CD4-positive, alpha-beta T cell treated with Interleukin-15 for 1 hour (primary cell): ENCODE measurements around the gene TTC27.
"Not testable (repeated sequence)": the region's sequence is repeated elsewhere in the genome, so short reads cannot be mapped to it uniquely, and the experiment has no call there.

Experiments used
- DNase-seq: peaks from one replicate; pipeline ENCODE4 v3.0.0-alpha.2; 2020

Gene TTC27

DNA sequence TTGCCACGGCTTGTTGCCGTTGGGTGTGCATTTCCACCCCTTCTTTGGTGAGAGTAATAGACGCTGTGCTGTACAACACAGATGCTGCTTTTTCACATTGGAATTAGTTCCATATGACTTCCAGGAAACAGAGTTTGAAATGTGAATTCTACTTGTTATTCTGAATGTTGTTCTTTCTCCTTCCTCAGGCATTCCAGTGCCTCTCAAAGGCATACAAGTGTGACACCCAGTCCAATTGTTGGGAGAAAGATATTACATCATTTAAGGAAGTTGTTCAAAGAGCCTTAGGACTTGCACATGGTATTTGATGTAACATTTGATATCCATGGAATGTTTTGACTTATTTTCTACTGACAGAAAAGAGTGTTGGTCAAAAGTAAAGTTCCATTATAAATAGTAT lies 184.5 kb downstream of the TTC27 start:
- no peak for DNase-seq

DNA sequence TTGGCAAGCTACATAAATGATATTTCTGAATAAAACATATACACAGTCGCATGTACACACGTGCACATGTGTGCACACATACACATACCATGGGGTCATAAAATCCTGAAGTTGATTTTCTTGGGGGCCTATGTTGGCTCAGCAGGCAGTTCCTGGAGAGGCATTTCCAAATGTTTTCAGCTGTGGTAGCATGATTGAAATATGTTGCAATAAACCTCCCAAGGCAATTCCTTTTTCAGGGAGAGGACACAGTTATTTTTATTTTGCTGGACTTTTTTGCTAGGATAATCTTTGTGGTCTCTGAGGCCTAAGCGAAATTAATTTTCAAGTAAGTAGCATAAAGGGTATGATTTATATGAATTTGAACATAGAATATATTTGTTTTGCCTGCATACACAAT lies 192.2 kb downstream of the TTC27 start:
- DNase-seq, result no peak

DNA sequence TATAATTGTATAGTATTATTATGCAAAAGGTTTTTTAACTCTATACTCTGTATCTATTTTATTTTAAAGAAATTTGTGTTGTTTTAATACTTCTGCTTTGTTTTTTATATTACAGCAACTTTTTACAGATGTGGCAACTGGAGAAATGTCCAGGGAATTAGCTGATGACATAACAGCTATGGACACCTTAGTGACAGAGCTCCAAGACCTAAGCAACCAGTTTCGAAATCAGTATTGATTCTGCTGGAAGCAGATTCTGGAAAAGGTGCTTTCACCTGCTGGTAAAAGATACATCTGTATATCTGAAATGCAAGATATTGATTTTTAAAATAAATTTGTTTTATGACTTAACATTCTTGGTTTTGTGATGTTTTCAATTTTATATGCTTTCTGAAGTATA lies 192.9 kb downstream of the TTC27 start:
- no peak for DNase-seq

DNA sequence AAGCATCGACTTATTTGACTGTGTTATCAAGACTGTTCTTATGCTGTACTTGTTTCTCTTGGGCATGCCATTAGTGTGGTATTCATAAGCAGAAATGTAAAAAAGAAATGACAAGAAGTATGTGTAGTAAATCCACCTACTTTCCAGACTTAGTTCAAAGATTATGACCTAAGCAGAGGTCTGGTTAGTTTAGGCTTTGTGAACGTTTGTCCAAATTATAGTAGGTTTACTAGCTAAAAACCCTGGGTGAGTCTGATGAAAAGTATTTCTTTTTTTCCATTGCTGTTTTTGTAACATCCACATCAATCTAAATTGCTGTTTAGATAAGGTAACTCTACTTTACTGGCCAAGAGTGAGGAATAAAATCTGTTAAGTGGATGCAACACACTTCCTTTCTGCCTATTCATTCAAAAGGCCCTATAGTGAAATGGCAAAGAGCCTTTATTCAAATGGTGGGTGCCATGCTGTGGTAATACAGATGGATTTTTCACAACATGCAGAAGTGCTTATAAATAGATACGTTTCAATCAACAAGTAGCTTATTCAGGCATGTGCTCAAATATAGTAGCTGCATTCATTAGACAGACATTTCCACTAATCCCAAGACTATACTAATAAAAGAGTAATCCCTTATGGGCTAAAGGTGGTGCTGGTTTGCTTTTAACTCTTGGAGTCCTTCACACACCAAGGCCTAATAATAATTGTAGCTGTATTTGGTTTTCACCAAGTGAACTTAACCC lies 196.4 kb downstream of the TTC27 start:
- DNase-seq, result no peak

DNA sequence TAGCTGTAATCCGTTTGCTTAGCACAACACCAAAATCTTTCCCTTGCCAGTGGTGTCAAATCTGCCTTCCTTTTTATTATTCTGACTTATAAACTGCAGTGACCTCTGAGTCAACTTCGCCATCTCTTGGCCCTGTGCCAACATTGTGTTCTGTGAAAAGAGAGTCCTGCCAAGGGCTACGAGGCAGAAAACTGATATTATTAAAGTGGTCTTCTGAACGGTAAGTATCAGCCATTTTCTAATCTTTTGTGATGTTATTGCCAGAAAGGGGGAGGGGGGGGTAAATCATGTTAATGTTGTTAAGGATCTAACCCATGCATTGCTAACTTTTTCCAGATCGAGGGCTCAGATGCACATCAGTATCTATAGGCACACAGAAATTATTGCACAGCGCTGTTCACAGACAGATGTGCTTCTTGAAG lies 197.5 kb downstream of the TTC27 start:
- no peak for DNase-seq

DNA sequence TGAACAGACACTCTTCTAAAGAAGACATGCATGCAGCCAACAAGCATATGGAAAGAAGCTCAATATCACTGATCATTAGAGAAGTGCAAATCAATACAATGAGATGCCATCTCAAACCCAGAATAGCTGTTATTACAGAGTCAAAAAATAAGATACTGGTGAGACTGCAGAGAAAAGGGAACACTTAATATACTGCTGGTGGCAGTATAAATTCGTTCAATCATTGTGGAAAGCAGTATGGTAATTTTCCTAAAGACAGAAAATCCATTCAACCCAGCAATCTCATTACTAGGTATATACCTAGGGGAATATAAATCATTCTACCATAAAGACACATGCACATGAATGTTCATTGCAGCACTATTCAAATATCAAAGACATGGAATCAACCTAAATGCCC lies 202.3 kb downstream of the TTC27 start:
- DNase-seq, result no peak

DNA sequence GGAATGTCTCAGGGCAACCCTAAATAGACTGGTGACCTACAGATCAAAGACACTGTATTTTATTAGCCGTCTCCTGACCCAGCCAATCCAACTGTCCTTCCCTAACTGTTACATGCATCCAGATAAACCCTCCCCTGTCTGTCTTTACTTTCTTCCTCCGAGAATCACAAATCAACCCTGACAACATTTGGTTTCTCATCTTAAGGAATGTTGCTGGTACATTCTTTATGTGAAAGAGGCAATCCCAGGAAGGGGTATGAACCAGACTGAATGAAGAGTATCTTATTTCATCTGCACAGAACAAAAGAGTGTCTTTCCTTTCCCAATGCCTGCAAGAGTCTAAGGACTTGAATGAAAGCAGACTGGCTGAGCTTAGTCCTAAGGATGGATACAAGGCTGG lies 205.0 kb downstream of the TTC27 start:
- DNase-seq, result no peak

DNA sequence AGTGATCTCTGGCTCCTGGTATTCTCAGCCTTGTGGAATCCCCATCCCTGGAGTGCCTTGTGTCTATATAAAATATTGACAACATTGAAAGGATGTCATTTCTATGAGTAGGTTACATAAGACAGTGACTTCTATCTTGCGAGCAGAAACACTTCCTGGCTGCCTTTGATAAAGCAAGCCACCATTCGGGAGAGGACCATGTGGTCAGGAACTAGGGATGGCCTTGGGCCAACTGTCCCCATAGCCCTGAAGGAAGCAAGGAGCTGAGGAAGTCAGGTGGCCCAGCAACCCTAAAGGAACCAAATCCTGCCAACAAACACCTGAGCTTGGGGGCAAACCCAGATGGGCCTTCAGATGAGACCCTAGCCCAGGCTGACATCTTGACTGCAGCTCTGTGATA lies 205.9 kb downstream of the TTC27 start:
- DNase-seq, result no peak

DNA sequence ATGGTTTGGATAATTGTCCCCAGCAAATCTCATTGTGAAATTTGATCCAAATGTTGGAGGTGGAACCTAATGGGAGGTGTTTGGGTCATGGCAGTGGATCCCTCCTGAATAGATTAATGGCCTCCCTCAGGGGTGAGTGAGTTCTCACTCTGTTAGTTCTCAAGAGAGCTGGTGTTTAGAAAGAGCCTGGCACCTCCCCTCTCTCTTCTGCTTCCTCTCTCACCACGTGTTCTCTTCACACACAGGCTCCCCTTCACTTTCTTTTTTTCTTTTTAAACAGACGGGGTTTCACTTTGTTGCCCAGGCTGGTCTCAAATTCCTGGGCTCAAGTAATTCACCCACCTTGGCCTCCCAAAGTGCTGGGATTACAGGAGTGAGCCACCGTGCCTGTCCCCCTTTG lies 207.3 kb downstream of the TTC27 start:
- DNase-seq, result no peak

DNA sequence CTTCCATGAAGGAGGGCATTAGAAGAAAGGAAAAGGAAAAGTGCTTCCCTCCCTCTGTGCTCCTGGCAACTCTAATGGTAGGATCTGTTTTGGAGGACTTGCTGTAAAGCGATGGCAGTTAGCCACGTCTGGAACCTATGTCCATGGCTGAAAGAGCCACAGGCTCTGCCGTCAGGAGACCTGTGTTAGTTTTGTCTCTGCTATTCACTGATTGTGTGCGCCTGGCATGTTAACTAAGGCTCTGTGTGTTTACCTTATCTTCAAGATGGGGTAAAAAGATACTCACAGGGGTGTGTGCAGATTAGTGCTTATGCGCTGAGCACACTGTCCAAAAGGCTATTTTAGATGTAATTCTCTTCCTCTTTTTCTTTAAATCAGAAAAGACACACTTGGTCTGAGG lies 209.1 kb downstream of the TTC27 start:
- DNase-seq, result no peak

DNA sequence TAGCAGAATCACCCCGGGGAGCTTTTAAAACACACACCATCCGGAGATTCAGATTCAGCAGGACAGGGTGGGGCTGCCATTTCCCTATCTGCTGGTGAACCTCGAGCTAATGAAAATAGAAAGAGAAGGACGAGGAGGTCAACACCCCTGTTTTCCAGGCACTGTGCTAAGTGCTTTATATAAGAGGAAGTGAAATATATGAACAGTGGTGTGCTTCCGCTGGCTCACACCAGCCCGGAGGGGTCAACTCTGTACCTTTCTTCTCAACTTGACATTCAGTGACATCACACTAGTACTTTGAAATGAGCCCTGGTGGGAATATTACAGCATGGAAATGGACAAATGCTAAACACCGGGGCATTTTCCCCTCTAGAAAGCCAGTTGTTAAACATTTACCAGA lies 210.6 kb downstream of the TTC27 start:
- DNase-seq, result peak; percentile 19

DNA sequence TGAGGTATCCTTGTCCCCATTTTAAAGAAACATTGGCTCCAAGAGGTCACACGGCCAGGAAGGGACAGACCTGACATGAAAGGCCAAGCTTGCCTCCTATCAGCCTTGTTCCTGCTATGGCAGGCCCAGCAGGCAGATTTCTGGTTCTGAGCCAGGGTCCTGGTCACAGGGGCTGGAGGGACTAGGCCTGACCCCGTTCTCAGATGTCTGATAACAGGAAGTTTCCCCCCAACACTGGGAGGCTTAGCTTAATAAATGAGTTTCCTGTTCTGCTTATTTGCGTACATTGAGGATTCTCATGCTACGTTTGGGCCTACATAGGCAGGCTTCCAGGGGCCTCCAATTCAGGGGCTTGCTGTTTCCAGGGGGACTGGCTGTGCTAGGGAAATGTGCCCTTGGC lies 211.1 kb downstream of the TTC27 start:
- DNase-seq, result no peak

DNA sequence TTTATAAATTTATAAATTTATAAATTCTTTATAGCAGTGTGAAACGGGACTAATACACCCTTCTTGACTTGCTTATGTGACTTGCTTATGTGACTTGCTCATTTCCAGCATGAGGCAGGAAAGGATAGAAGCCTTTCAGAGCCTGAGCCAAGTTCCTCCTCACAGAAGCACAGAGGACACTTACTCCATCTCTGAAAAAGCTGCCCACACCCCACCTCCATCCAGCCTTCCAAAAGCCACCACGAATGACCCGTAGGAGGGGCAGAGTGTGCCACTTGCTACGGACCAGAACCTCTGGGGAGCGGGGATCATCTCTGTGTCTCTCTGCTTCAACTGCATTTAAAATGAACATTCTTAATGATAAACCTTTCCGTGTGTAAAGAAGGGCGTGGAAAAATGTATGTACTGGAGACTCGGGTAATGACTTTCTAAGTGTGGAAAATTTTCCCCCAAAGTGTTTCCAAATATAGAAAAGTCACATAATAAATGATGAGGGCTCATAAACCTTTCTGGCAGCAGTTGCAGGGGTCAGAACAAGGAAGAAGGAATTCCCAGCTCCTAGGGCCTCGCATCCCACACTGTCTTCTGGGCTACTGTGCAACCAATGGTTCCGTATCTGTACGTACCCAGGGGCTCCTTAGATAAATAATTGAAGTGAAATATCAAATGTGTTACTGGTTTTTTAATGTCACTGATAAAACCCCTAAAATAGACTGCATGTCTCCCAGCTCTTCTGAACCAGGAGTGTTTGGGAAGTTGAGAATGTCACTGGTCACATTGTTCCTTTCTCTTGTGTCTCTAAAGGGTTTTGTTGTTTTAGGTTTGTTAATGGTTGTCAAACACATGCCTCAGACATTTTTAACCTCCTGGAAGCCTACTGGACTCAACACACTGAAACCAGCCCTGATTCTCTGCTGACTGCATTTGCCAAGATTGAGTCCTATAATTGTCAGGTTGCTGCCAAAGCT lies 214.4 kb downstream of the TTC27 start:
- no peak for DNase-seq

DNA sequence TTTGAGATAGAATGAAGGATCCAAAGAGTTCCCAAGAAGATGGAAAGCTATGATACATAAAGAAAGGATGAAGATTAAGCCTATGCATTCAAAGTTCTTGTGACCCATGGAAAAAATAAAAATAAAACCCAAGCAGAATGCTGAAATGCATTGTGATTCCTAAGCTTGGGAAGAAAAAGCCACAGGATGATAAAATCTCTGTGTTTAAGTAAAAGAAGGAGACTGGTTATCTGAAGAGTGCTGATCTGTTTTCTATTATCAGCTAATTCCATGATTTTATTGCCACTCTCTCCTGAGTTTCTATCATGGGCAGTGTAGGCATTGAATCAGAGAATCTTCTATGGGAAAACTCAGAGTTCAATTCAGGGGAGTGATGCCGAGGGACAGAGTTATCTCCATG lies 215.8 kb downstream of the TTC27 start:
- no peak for DNase-seq

DNA sequence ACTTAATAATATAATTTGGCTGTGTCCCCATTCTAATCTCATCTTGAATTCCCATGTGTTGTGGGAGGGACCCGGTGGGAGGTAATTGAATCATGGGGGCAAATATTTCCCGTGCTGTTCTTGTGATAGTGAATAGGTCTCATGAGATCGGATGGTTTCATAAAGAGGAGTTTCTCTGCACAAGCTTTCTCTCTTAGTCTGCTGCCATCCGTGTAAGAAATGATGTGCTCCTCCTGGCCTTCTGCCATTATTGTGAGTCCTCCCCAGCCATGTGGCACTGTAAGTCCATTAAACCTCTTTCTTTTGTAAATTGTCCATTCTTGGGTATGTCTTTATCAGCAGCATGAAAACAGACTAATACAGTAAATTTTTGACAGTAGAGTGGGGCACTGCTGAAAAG lies 216.4 kb downstream of the TTC27 start:
- no peak for DNase-seq

DNA sequence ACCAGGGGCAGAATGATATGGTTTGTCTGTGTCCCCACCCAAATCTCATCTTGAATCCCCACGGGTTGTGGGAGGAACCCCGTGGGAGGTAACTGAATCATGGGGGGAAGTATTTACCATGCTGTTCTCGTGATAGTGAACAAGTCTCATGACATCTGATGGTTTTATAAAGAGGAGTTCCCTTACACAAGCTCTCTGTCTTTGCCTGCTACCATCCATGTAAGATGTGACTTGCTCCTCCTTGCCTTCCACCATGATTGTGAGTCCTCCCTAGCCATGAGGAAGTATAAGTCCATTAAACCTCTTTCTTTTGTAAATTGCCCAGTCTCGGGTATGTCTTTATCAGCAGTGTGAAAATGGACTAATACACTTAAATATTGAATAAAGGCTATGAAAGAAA lies 218.4 kb downstream of the TTC27 start:
- DNase-seq, result not testable (repeated sequence)

DNA sequence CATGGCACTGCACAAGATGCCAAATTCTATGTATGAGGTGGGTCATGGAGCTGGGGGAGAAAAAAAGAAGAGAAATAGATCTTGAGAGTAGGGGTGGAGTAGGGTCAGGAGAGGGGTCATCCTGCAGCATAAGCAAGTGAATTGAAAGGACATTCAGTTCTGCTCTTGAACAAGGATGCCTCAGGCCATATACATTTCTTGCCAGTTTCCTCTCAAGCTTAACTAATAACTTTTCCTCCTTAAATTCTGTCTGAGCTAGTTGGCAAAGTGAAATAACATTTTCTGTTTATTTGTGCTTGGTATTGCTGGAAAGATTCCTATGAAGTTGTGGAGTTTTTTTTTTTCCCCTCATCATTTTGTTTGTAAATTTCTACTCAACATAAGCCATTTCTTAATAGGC lies 219.9 kb downstream of the TTC27 start:
- no peak for DNase-seq

DNA sequence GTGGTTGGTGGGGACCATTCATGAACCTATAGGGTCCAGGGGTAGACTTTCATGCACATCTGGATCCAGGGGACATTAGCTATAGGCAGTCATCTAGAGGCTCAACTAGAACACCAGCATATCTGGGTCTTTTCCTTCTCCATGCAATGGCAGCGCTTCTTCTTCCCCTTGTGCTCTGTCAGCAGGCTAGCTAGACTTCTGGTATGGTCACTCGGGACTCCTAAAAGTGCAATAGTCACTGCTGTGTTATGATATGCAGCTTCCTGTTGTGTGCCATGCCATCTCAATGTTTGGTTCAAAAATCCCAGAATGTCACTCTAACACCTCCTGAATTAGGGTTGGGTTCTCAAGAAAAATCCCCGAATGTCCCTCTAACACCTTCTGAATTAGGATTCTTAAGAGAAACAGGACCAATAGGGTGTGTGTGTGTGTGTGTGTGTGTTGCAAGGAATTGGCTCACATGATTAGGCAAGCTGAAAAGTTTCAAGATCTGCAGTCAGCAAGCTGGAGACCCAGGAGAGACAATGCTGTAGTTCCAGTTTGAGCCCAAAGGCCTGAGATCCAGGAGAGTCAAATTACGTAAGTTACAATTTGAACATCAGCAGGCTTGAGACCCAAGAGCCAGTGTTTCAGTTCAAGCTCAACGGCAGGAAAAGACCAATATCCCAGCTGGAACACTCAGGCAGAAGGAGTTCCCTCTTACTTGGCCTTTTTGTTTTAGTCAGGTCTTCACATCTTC lies 221.8 kb downstream of the TTC27 start:
- no peak for DNase-seq

DNA sequence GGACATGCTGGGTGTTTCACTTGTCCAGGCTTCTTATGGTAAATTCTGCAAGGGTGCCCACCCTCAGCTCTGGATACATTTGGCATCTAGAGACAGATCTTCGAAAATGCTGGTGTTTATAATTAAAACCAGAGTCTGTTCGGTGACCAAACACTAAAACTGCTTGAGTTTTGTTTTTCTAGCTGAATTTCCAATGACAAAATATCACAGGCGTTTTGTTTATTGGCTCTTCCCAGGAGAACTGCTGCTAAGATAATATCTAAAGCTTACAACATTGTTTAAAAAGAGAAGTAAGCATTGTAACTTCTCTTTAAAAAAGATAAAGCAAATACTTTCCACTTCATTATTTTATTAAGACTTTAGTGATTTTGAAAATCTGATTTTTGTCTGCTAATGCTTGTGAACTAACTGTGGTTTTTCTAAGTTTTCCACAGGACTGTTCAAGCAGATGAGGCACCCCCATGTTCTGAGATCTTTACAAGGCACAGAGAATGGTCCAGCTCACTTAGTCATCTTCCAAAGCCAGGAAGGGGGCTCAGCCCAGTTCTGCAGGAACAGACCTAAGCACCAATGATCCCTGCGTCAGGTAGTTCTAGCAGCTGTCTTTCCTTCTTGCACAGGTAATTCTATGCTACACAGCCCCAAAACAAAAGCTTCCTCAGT lies 224.1 kb downstream of the TTC27 start:
- no peak for DNase-seq

DNA sequence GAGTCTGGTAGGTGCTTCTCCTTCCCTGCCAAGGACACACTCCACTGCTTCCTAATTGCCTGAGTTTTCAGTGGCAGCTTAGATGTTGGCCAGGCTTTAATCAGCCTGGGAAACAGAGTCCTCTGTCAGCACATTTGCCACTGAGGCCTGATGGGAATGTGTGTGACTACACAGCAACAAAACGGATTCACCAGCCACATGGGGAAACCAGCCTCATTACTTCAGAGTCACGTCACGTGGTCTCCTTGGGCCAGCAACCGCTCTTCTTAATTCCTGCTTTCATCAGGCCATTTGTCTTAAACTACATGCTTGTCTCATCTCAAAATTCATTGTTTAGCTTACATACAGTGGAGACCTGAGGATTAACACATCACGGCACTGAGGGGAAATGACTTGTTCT lies 225.0 kb downstream of the TTC27 start:
- DNase-seq, result no peak

DNA sequence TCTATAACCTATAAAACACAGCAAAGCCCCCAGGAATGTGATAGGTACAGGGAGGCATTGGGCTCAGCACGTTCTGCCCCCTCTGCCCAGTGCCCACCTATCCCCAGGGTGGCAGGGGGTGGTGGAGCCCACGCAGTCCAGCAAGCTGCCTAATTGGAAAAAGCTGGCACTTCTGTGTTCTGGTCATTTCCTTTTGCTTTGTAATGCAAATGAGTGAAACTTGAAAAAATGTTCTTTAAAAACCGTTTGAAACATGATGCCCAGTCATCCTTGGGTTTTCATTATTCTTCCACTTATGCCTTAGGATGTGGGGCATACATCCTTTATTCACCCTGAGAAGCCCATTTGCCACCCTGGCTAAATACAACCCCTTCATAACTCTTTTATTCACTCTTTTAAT lies 229.0 kb downstream of the TTC27 start:
- DNase-seq, result no peak

DNA sequence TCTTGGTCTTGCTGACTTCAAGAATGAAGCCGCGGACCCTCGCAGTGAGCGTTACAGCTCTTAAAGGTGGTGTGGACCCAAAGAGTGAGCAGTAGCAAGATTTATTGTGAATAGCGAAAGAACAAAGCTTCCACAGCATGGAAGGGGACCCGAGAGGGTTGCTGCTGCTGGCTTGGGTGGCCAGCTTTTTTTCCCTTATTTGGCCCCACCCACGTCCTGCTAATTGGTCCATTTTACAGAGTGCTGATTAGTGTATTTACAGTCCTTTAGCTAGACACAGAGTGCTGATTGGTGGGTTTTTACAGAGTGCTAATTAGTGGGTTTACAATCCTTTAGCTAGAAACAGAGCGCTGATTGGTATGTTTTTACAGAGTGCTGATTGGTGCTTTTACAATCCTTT lies 230.9 kb downstream of the TTC27 start:
- no peak for DNase-seq

DNA sequence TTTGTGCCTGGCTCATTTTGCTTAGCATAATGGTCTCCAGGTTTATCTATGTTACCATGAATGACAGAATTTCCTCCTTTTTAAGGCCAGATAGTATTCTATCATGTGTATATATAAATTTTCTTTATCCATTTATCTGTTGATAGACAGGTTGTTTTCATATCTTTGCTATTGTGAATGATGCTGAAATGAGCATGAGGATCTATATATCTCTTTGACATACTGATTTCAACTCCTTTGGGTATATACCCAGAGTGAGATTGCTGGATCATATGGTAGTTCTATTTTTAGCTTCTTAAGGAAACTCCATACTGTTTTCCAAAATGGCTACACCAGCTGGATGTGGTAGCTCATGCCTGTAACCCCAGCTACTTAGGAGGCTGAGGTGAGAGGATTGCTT lies 232.5 kb downstream of the TTC27 start:
- no peak for DNase-seq
